Left renal cortex interstitium (tissue), 4 donors: ENCODE data around the gene CD9. TPM values are rescaled to one million over a fixed set of nuclear protein-coding genes. Genes with fewer than 3 reads are reported as not detected.
"Not testable (repeated sequence)": the region's sequence is repeated elsewhere in the genome, so short reads cannot be mapped to it uniquely, and the experiment has no call there.

ENCODE experiments used
- DNase-seq, 4 donors: peaks; one replicate each; pipeline ENCODE4 v3.0.0-alpha.2; 2013; ENCODE audit warnings: low read depth in 4 of 4, low spot score in 2 of 4, missing footprints in 1 of 4
- polyA plus RNA-seq, 4 donors: library from polyadenylated mRNA; unstranded; fragments of 120-200 nt; gene quantifications; one replicate each; pipeline ENCODE4 v1.2.1, GENCODE V29; 2013; ENCODE audit not compliant: insufficient read length in 4 of 4

Gene CD9
- polyA plus RNA-seq, 4 donors = 175 to 212 (median 194) TPM

- no peak for DNase-seq
These were observed 2.1 kb upstream of the CD9 start for GRCh38 chr12:6198051-6198450.

DNA sequence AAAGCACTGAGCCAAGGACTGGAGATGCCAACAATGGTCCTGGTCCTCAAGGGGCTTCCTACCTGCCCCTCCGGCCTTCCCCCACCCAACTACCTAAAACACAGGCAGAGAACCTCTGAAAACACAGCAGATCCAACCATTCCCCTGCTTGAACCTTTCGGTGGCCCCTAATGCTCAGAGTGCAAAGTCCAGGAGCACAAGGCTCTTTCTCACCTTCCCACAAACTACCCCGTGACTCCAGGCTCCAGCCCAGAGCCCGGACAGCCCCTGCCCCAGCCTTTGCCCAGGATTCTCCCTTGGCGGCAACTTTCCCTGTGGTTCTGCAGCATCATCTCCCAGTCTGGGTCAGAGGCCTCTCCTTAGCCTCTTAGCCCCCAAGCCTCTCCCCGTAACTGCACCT is 1.6 kb upstream of the CD9 start:
- DNase-seq = no peak

- no peak for DNase-seq
These were observed 1.1 kb upstream of the CD9 start for GRCh38 chr12:6198985-6199530.

GRCh38 chr12:6199531-6200255 is 507 bp upstream of the CD9 start:
- DNase-seq = no peak

- DNase-seq = no peak
These were observed 1.0 kb downstream of the CD9 start for GRCh38 chr12:6201213-6201608.

- DNase-seq = no peak
These were observed 1.6 kb downstream of the CD9 start for GRCh38 chr12:6201826-6202225.

GRCh38 chr12:6202304-6202703 is 2.1 kb downstream of the CD9 start:
- DNase-seq = no peak

DNA sequence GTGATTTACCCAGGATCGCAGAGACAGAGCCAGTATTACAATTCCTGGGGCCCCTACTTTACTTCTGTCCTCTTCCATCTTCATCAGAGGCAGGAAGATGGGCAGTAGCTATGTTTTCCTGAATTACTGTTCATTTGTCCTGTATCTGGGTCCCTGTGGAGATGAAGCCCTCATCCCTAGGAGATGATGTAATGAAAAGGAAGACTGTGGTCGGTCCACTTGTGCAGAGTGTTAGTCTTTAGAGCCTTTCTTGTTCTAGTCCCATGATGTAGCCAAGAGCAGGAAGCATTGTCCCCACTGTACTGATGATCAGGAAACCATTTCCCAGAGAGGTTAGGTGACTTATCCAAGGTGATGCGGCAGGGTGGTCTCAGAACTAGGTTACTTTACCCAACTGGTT is 2.6 kb downstream of the CD9 start:
- no peak for DNase-seq

DNA sequence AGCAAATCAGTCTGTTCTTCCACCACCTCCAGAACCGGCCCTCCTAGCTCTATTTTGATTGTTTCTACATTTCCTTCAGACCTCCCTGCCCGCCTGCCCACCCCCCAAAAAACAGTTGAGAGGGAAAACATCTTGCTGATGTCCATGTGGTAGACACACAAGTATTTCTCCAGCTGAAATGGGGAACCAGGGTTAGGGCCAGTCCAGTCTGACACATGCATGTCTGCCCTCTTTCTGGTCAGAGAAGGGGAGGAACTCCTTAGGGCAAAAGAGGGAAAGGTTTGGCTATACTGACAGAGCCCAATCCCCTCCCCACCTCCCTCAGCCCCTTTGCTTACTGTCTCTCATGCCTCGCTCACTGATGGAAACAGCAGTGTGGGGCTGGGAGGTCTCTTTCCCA is 3.4 kb downstream of the CD9 start:
- no peak for DNase-seq

DNA sequence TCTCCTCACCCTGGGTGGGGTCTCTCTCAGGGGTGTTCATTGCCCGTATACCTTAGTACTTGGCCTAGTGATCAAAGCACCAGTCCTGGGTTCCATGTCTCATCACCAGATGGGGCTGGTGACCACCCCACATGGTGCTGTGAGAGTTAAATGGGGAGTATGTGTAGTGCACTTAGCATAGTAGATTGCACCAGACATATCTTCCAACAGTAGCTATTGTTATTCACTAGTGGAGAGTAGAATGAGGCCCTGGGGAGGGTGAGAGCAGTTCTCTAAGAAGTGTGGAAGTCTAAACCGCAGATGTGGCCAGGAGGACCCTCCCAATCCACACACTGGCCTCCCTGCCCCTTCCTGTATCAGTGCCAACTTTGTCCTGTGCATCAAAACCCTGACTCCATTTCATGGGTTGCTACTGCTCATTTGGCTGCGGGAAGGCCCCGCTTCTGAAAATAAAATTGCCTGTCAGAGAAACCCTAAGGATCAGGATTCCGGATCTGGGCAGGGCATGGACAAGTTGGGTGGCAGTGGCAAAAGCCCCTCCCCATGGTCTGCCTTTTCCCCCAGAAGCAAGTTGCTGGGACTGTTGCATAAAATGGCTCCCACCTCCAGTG is 4.4 kb downstream of the CD9 start:
- no peak for DNase-seq

- DNase-seq = no peak
These were observed 4.9 kb downstream of the CD9 start for GRCh38 chr12:6205144-6205539.

- DNase-seq = no peak
These were observed 5.6 kb downstream of the CD9 start for GRCh38 chr12:6205761-6206160.

DNA sequence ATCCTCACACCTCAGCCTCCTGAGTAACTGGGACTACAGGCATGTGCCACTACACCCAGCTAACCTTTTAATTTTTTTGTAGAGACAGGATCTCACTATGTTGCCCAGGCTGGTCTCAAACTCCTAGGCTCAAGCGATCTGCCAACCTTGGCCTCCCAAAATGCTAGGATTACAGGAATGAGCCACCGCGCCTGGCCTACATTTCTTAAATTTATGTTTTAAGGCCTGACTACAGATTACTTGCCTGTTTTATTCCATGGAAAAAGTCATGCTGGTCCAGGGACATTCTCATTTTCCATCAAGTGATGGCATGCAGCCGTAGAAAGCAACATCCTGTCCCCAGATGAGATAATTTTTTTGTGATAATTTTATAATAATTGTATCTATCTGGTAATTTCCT is 6.1 kb downstream of the CD9 start:
- DNase-seq = no peak

DNA sequence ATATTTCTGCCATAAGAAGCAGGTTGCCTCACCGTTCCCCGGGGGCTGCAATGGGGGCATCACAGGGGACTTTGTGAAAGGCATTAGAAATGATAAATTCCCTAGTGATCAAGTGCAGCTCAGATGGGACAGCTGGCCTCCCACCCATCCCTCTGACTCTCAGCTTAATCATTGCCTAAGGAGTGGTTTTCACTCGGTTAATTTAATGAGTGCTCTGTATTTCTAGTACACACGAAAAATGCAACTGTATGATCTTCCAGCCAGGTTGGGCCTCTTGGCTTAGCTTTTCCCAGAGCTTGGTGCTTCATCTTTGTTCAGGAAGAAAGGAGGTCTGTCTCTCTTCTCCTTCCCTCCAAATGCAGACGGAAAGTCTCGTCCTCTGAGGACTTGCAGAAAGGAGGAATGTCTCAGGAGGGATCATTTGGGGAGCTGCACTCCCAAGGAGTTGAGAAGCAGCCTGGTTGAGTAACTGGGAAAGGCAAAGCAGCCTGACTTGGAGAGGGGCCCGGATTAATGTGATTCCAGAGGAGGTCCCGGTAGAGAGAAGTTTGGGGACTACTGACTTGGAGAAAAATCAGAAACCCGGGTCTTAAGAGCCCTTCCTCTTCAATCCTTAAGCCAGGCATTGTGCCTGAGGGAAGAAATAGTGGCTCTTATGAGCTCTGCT is 7.2 kb downstream of the CD9 start:
- no peak for DNase-seq

GRCh38 chr12:6208130-6208529 is 7.9 kb downstream of the CD9 start:
- no peak for DNase-seq

DNA sequence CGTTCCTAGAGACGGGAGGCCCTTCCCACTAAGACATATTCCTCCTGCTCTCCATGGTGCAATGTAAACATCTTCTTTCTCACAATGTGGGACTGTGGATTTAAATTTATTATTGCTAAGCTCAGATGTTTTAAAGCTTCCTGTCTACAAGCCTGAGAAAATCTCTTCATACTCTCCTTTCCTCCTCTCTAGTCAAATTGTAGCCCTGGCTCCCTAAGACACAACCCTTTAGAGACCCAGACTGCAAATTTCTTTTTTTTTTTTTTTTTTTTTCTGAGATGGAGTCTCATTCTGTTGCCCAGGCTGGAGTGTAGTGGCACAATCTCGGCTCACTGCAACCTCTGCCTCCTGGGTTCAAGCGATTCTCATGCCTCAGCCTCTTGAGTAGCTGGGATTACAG is 9.2 kb downstream of the CD9 start:
- not testable (repeated sequence) for DNase-seq

DNA sequence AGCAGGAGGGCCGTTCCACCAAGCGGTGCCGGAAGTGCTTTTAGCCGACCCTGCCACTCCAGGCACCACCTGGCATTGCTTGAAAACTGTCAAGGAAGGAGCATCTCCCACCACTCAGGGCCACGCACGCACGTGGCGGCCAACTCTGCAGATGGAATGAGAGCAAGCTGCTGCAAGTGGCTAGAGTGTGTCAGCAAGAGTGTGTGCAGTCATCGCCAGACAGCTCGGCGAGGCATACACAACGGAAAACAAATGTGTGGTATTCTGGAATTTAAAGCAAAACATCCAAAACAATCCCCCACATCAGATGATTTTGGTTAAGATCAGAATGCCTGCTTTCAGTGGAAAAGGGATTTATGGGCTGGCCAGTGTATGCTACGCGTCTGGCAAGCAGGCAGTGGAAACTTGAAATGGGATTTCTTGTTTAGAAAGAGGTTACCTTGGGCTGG is 11.2 kb downstream of the CD9 start:
- DNase-seq = no peak

DNA sequence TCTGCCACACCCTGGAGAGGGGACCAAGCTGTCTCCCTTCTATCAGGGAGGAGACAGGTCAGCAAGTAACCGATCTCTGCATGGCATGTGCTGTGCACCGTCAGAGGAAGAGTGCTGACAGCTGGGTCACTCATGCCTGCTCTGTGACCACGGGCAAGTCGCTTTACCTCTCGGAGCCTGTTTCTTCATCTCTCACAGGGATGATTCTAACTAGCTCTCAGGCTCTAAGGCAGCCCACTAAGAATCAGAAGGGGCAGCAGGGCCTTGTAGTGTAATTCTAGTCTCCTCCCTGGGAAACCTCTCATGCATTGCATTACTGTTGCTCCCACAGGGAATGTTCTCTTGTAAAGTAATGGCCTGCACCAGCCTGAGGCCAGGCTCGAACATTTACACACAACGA is 11.9 kb downstream of the CD9 start:
- no peak for DNase-seq

DNA sequence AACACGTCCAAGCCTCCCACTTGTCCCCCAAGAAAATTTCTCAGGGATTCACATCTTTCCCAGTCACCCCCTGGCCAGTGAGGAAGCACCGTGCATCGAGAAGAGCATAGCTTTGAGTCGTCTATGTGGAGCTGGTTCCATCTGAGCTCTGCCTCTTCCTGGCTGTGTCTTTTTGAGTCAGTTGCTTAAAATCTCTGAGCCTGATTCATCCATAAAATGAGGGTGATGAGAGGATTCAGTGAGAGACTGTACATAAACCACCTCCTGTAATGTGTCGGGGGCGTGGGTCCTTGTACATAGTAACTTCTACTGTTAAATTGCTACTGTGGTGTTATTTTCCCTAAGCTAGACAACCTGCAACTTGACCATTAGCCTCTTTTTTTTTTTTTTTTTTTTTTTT is 13.8 kb downstream of the CD9 start:
- DNase-seq = no peak

DNA sequence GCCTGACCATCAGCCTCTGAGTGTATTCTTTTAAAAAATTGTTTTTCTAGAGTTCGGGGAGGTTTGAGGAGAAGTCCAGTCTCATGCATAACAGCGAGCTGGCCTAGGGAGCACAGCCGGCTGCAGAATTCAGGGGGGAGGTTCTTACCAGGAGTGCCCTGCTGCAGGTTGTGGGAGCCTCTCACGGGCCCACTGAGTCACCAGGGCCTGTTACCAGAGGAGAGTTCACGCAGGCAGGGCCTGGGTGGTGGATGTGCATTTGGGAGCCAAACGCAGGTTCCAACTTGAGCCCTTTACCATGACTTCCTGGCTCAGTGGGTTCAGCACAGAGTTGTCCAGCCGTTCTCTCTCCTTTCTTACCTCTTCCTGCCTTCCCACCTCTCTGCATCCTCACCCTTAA is 14.4 kb downstream of the CD9 start:
- DNase-seq = no peak

DNA sequence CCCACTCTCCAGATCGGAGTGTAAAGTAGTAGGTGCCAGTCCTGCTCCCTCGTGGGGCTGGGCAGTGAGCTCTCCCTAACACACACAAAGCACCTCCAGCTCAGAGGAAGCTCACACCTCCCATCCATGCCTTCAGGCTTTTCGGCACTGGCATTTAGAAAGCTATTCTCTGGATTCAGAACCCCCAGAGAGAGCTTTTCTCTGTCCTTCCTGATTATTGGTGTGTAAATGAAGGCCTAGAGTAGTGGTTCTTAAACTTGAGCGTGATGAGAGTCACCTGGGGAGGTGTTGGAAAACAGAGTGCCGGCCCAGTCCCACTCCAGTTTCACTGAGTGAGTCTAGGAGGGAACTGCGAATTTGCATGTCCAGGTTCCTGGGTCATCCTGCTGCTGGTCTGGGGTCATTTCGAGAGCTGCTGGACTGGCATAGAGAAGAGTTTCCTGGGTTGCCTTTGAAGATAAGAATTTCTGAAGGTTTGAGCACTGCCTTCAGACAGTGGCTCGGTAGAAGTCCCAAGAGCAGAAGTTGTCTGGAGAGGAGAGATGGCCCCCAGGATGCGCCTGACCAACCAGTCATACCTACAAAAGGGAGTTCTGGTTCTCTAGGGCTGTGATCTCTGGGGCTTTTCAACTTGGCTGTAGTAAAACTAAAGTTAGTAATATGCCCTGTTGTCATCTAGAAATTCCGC is 15.1 kb downstream of the CD9 start:
- DNase-seq = no peak
